Rectal smooth muscle tissue (tissue), 1 donor: ENCODE results near the gene ERP27.

Experiments
- H3K27ac ChIP-seq: one replicate; pipeline ENCODE4 v1.7.0; 2013; ENCODE audit warnings: low read depth, low read length, inconsistent platforms
- H3K27me3 ChIP-seq: one replicate; pipeline ENCODE4 v1.7.0; 2013; ENCODE audit warnings: low read length; ENCODE audit not compliant: control insufficient read depth, insufficient read depth
- H3K36me3 ChIP-seq: one replicate; pipeline ENCODE4 v1.7.0; 2013; ENCODE audit warnings: low read length; ENCODE audit not compliant: control insufficient read depth, insufficient read depth
- H3K4me1 ChIP-seq: one replicate; pipeline ENCODE4 v1.7.0; 2013; ENCODE audit warnings: low read length; ENCODE audit not compliant: control insufficient read depth, insufficient read depth
- H3K4me3 ChIP-seq: one replicate; pipeline ENCODE4 v1.7.0; 2013; ENCODE audit warnings: low read length
- H3K9ac ChIP-seq: one replicate; pipeline ENCODE4 v1.7.0; 2013; ENCODE audit warnings: low read length

ERP27 gene

GRCh38 chr12:14930299-14930698, 8.0 kb downstream of the ERP27 start:
- Histone ChIP-seq H3K9ac (no peak overlapping the region), H3K4me3 (no peak overlapping the region), H3K27me3 (no peaks in the 10 kb centered on the region), H3K4me1 (no peaks in the 10 kb centered on the region), H3K27ac (no peak overlapping the region), H3K36me3 (no peaks in the 10 kb centered on the region)

- Histone ChIP-seq H3K9ac (no peak overlapping the region), H3K4me3 (no peak overlapping the region), H3K27ac (no peak overlapping the region), H3K36me3 (no peaks in the 10 kb centered on the region), H3K27me3 (no peaks in the 10 kb centered on the region), H3K4me1 (no peaks in the 10 kb centered on the region)
Measured at GRCh38 chr12:14928931-14929330, 9.4 kb downstream of the ERP27 start.

GRCh38 chr12:14927267-14927666, 11.1 kb downstream of the ERP27 start:
- Histone ChIP-seq H3K27me3 (no peaks in the 10 kb centered on the region), H3K27ac (no peak overlapping the region), H3K4me1 (no peaks in the 10 kb centered on the region), H3K9ac (no peak overlapping the region), H3K4me3 (no peak overlapping the region), H3K36me3 (no peaks in the 10 kb centered on the region)

GRCh38 chr12:14924541-14924940, 13.8 kb downstream of the ERP27 start:
- Histone ChIP-seq H3K9ac (no peak overlapping the region), H3K4me1 (no peaks in the 10 kb centered on the region), H3K4me3 (no peak overlapping the region), H3K36me3 (no peaks in the 10 kb centered on the region), H3K27me3 (no peaks in the 10 kb centered on the region), H3K27ac (no peak overlapping the region)

- Histone ChIP-seq H3K27ac (no peak overlapping the region), H3K36me3 (no peaks in the 10 kb centered on the region), H3K4me3 (no peak overlapping the region), H3K27me3 (no peaks in the 10 kb centered on the region), H3K4me1 (no peaks in the 10 kb centered on the region), H3K9ac (no peak overlapping the region)
Measured at GRCh38 chr12:14923944-14924343, 14.4 kb downstream of the ERP27 start.

GRCh38 chr12:14921218-14921617, 17.1 kb downstream of the ERP27 start:
- Histone ChIP-seq H3K9ac (no peak overlapping the region), H3K36me3 (no peaks in the 10 kb centered on the region), H3K27me3 (no peaks in the 10 kb centered on the region), H3K27ac (no peak overlapping the region), H3K4me1 (no peaks in the 10 kb centered on the region), H3K4me3 (no peak overlapping the region)

- no peaks in the 10 kb centered on the region for H3K27me3 ChIP-seq
- H3K4me1 ChIP-seq: no peaks in the 10 kb centered on the region
- H3K36me3 ChIP-seq: no peaks in the 10 kb centered on the region
- no peak overlapping the region for H3K4me3 ChIP-seq
- no peak overlapping the region for H3K27ac ChIP-seq
- H3K9ac ChIP-seq: no peak overlapping the region
Measured at GRCh38 chr12:14920475-14921126, 17.7 kb downstream of the ERP27 start.

- no peaks in the 10 kb centered on the region for H3K4me1 ChIP-seq
- H3K36me3 ChIP-seq: no peaks in the 10 kb centered on the region
- no peak overlapping the region for H3K9ac ChIP-seq
- H3K4me3 ChIP-seq: no peak overlapping the region
- H3K27me3 ChIP-seq: no peaks in the 10 kb centered on the region
- H3K27ac ChIP-seq: no peak overlapping the region
Measured at GRCh38 chr12:14919455-14919854, 18.9 kb downstream of the ERP27 start.

- Histone ChIP-seq H3K4me3 (no peak overlapping the region), H3K9ac (no peak overlapping the region), H3K27me3 (no peaks in the 10 kb centered on the region), H3K27ac (no peak overlapping the region), H3K4me1 (no peaks in the 10 kb centered on the region), H3K36me3 (no peaks in the 10 kb centered on the region)
Measured at GRCh38 chr12:14915736-14916135, 22.6 kb downstream of the ERP27 start.

- Histone ChIP-seq H3K27me3 (no peaks in the 10 kb centered on the region), H3K36me3 (no peaks in the 10 kb centered on the region), H3K4me1 (no peaks in the 10 kb centered on the region), H3K4me3 (no peak overlapping the region), H3K9ac (no peak overlapping the region), H3K27ac (peak overlapping the region; percentile 46)
Measured at GRCh38 chr12:14913381-14913781, 25.0 kb downstream of the ERP27 start.

GRCh38 chr12:14911131-14911530, 27.2 kb downstream of the ERP27 start:
- H3K27ac ChIP-seq: no peak overlapping the region
- H3K36me3 ChIP-seq: no peaks in the 10 kb centered on the region
- H3K27me3 ChIP-seq: no peaks in the 10 kb centered on the region
- no peaks in the 10 kb centered on the region for H3K4me1 ChIP-seq
- no peak overlapping the region for H3K4me3 ChIP-seq
- no peak overlapping the region for H3K9ac ChIP-seq

- Histone ChIP-seq H3K4me1 (no peaks in the 10 kb centered on the region), H3K27me3 (no peaks in the 10 kb centered on the region), H3K27ac (no peak overlapping the region), H3K9ac (no peak overlapping the region), H3K36me3 (no peaks in the 10 kb centered on the region), H3K4me3 (no peak overlapping the region)
Measured at GRCh38 chr12:14910090-14910915, 28.0 kb downstream of the ERP27 start.

- H3K27me3 ChIP-seq: no peaks in the 10 kb centered on the region
- no peaks in the 10 kb centered on the region for H3K36me3 ChIP-seq
- no peak overlapping the region for H3K9ac ChIP-seq
- H3K27ac ChIP-seq: no peak overlapping the region
- no peaks in the 10 kb centered on the region for H3K4me1 ChIP-seq
- no peak overlapping the region for H3K4me3 ChIP-seq
Measured at GRCh38 chr12:14907953-14908352, 30.4 kb downstream of the ERP27 start.
